GM18526 (cell line): Measurements from ENCODE around the gene PTBP1.

Experiments
- POLR2A ChIP-seq: IDR thresholded peaks from 3 replicates; pipeline ENCODE4 v1.6.1; 2011; ENCODE audit not compliant: insufficient read length; ENCODE audit errors: extremely low read depth

The PTBP1 gene

GRCh38 chr19:811506-812048 is 14.3 kb downstream of the PTBP1 start:
- no peak for TF ChIP-seq POLR2A

DNA sequence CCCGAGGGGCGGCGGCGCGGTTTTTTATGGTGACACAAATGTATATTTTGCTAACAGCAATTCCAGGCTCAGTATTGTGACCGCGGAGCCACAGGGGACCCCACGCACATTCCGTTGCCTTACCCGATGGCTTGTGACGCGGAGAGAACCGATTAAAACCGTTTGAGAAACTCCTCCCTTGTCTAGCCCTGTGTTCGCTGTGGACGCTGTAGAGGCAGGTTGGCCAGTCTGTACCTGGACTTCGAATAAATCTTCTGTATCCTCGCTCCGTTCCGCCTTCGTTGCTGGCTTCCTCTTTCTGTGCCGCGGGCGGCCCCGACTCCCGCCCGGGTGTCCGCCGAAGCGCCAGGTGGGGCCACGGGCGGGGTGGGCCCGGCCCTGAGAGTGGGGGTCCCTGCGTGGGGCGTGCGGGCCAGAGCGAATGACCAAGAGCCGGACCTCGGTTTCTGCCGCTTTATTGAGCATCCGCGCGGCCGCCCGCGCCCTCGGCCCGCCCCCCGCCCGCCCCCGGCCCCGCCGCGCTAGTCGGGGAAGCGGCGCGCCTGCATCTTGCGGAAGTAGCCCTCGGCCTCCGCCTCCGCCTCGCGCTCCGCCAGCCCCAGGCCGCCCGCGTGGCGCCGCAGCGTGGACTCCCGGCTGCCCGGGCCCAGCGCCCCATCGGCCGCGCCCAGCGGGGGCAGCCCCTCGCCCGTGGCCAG is 14.9 kb downstream of the PTBP1 start:
- TF ChIP-seq POLR2A, result no peak

DNA sequence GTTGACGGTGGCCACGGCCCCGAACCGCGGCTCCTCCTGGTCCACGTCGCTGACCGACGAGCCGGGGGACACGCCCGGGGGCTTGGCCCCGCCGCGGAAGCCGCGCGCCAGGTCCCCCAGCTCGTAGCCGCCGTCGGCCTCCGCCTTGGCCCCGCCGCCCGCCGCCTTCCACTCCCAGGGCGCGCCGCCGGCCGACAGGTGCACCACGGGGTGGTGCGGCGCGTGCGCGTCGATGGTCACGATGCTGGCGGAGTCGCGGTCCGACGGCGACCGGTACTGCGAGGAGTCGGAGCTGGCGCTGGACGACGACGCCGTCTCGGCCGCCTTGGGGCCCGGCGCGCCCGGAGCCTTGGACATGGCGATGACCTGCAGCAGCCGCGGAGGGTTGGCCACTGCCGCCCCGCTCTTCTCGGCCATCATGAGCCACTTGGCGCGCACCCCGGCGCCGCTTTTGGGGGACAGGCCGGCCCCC is 15.5 kb downstream of the PTBP1 start:
- peak; percentile 16 for TF ChIP-seq POLR2A

- peak; percentile 9 for TF ChIP-seq POLR2A
These were observed 16.2 kb downstream of the PTBP1 start for GRCh38 chr19:813219-814151.

GRCh38 chr19:814152-815078 is 17.2 kb downstream of the PTBP1 start:
- peak; percentile 15 for TF ChIP-seq POLR2A

GRCh38 chr19:815079-815774 is 18.0 kb downstream of the PTBP1 start:
- TF ChIP-seq POLR2A, result peak; percentile 7

GRCh38 chr19:815775-816499 is 18.7 kb downstream of the PTBP1 start:
- no peak for TF ChIP-seq POLR2A

DNA sequence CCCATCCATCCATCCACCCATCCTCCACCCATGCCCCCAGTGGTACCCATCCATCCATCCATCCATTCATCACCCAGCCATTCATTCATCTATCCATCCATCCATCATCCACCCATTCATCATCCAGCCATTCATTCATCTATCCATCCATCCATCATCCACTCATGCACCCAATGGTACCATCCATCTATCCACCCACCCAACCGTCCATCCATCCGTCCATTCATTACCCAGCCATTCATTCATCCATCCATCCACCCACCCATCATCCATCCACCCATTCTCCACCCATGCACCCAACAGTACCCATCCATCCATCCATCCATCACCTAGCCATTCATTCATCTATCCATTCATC is 19.2 kb downstream of the PTBP1 start:
- TF ChIP-seq POLR2A, result no peak

GRCh38 chr19:821231-821824 is 24.1 kb downstream of the PTBP1 start:
- TF ChIP-seq POLR2A, result no peak

DNA sequence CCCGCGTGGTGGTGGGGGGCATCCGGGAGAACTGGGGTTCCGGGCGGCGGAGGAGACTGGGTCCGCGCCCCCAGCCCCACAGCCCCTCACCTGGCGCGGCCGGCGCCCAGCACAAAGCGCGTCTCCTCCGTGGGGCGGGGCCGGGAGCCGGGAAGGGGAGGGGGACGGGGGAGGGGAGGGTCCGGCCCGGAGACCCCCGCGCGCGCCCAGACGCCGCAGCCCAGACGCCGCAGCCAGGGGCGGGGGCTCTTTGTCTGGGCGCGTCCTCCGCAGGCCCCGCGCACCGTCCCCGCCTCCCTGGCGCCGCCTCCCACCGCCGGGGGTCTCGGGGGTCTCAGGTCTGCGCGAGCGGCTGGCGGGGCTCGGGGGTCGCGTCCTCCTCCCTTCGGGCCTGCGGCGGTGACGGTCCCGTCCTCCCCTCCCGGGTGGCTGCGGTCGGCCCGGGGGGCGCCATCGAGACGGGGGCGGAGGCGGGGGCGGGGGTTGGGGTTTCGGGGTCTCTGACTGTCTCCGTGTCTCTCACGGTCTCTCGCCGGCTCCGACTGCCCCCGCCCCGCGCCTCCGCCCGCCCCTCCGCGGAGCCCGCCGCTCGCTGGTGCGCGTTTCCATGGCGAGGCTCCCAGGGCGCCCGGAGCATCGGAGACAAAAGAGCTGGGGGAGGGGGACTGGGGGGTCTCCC is 24.7 kb downstream of the PTBP1 start, which contains the start of gene PLPPR3:
PLPPR3 (minus strand) TSS at position 131 of the 679 bp plus-strand sequence. CDS start 396 bp downstream, outside the sequence.
- no peak for TF ChIP-seq POLR2A

- TF ChIP-seq POLR2A, result no peak
These were observed 26.4 kb downstream of the PTBP1 start for GRCh38 chr19:823565-824121.

DNA sequence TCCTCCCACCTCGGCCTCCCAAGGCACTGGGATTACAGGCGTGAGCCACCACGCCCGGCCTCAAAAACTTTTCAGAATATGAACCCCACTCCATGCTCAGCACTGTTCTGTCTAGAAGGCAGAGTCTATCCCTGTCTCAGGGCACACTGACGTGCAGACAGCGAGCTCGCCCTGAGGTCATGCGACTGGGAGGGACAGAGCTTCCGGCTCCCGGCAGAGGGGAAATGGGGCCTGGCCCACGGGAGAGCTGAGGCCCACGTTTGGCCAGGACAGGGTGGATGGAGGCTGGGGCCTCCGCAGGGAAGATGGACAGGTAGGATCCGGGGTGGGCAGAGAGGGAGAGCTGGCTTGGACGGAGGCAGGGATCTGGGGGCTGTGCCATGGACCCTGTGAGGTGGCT is 27.6 kb downstream of the PTBP1 start:
- TF ChIP-seq POLR2A, result no peak
